LHCN-M2 (cell line): Measurements from ENCODE around the gene REC114. TPM values are rescaled to one million over a fixed set of nuclear protein-coding genes. Genes with fewer than 3 reads are reported as not detected.
"Not testable (repeated sequence)": the region's sequence is repeated elsewhere in the genome, so short reads cannot be mapped to it uniquely, and the experiment has no call there.

Experiments used
- DNase-seq: peaks from one replicate; pipeline ENCODE4 v3.0.0-alpha.2; 2012; ENCODE audit warnings: low read depth
- polyA plus RNA-seq: library from polyadenylated mRNA; unstranded; fragments of >200 nt; gene quantifications from one replicate; pipeline ENCODE4 v1.2.1, GENCODE V29; 2012; ENCODE audit warnings: missing spikeins
- total RNA-seq: library from RNA; depleted of rRNA; stranded (reverse); fragments of >200 nt; gene quantifications from 2 replicates; pipeline ENCODE4 v1.2.3, GENCODE V29; 2014; rRNA removed

The REC114 gene
- total RNA-seq: not detected in 2 replicates
- polyA plus RNA-seq: not detected

GRCh38 chr15:73442968-73443367, at the start of gene REC114:
TSS of gene REC114 (plus strand) at chr15:73443164. CDS start at chr15:73443186, 22 bp downstream.
- DNase-seq: no peak

- DNase-seq: no peak
Observed at GRCh38 chr15:73393336-73393735, 49.6 kb upstream of the REC114 start.

DNA sequence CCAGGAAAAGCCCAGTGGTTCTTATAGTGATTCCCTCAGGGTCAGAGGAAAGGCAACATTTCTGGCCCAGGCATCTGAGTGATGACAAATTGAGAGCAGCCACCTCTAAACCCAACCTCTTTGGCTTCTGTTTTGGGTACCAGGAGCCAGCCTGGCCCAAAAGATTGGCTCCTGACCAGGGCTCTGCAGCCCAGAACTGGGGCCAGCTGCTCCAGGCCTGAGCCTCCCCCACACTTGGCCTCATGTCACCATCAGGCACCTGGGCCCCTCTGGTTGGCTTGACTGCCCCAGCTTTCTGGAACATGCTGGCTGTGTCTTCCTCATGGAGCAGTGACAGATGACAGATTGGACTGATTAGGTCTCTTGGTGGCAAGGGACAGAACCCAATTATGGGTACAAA, 48.2 kb upstream of the REC114 start:
- DNase-seq: no peak

DNA sequence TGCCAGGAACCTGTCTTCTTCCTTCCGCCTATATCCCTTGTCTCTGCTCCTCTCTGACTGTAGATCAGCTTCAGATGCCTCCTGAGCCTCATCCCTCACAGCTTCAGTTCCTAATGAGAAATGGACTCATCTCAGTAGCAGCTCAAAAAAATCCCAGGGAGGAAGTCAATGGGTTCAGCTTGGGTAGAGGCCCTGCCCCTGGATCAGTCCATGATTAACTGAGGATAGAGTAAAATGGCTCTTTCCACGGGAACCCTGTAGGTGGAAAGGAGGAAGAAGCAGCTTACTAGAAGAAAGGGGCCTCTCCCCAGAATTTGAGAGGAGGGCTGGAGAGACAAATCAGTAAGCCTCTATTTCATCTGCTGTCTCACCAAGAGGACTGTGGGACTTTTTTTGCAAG, 47.3 kb upstream of the REC114 start:
- DNase-seq: no peak

GRCh38 chr15:73397461-73397860, 45.5 kb upstream of the REC114 start:
- no peak for DNase-seq

GRCh38 chr15:73398861-73399260, 44.1 kb upstream of the REC114 start:
- no peak for DNase-seq

- DNase-seq: peak; percentile 40
Observed at GRCh38 chr15:73400222-73400621, 42.7 kb upstream of the REC114 start.

- peak; percentile 20 for DNase-seq
Observed at GRCh38 chr15:73403171-73403570, 39.8 kb upstream of the REC114 start.

- DNase-seq: no peak
Observed at GRCh38 chr15:73414876-73415275, 28.1 kb upstream of the REC114 start.

GRCh38 chr15:73424506-73424905, 18.5 kb upstream of the REC114 start:
- no peak for DNase-seq

DNA sequence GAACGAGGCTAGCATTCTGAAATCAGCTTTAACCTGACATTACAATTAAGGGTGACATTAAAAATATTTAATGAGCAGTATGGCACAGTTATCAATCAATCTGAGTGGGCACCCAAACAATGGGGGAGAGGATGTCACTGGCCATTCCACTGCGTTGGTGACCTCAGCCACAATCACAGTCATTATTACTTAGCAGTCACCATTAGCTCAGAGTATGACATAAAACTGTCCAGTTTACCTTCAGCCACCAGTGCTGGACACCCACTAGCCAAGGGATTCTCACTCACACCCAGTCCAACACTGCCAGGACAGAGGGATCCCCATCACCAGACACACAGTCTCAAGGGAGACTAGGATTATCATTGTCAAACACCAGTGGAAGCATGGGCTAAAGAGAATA, 17.5 kb upstream of the REC114 start:
- DNase-seq: no peak

GRCh38 chr15:73426323-73426994, 16.5 kb upstream of the REC114 start:
- DNase-seq: no peak

GRCh38 chr15:73431329-73431728, 11.6 kb upstream of the REC114 start:
- DNase-seq: not testable (repeated sequence)

DNA sequence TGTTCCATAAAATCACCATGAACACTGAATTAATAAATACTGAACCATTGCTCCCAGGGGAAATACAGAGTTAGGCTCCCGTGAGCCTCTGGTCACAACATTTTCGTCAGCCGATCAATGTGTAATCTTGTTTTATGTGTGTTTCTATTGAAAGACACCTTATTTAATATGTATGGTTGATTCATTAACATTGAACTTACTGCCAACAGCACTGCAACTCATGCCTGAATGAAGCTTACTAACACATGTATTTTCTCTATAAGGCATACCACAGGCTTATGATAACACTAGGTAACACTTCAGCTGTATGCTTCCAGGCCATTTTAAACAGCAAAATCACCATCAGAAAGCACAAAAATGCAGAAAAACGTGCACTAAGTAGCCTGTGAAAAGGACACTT, 9.1 kb upstream of the REC114 start:
- no peak for DNase-seq

DNA sequence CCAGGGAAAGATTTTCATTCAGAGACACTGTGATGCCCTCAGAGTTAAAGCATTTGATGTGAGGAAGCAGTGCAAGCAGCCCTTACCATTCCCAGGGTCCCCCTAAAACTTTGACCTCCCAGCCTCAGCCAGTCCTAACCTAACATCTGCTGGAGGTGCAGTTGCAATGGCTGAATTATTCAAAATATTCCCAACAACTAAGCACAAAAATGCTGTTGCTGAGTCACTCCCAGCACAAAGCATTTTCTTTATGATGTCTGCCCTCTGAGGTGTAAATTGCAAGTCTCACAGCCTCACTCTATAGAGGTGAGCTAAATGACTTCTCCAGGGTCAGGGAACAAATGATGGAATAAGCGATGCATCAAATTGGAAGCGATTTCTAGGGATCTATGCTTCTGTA, 6.4 kb upstream of the REC114 start:
- no peak for DNase-seq

DNA sequence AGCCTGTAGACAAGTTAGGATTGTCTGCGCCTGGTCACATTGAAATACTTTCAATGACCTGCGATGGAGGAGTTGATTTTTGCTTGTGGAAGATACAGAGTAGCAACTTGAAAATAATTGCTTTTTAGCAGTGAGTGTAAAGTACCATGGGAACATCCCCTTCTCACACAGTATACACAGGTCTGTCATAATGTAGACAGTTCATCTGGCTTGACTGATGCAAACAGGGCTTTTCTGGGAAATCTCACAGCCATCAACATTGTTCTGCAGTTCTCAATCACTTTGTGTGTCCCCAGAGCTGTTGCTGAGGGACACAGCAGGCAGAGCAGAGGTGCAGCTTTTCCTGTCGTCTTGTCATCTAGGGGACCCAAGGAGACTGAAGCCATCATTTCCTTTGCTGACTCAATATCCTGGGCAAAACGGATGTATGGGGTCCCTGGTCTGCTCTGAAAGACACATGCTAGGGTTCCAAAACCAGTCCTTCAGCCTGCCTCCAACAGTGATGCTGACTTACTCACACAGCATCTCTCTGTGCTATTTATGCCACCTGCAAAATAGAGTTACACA, 5.3 kb upstream of the REC114 start:
- DNase-seq: no peak

- DNase-seq: no peak
Observed at GRCh38 chr15:73438651-73439050, 4.3 kb upstream of the REC114 start.

GRCh38 chr15:73440571-73440970, 2.4 kb upstream of the REC114 start:
- no peak for DNase-seq

GRCh38 chr15:73442421-73442820, 543 bp upstream of the REC114 start:
- DNase-seq: no peak

DNA sequence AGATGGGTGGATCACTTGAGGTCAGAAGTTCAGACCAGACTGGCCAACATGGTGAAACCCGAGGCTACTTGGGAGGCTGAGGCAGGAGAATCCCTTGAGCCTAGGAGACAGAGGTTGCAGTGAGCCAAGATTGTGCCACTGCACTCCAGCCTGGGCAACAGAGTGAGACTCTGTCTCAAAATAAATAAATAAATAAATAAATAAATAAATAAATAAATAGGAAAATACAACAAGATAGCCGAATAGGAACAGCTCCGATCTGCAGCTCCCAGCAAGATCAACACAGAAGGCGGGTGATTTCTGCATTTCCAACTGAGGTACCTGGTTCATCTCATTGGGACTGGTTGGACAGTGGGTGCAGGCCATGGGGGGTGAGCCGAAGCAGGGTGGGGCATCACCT, 4.5 kb downstream of the REC114 start:
- not testable (repeated sequence) for DNase-seq

GRCh38 chr15:73448158-73448758, 5.3 kb downstream of the REC114 start:
- DNase-seq: not testable (repeated sequence)

GRCh38 chr15:73449980-73450379, 7.0 kb downstream of the REC114 start:
- DNase-seq: not testable (repeated sequence)

GRCh38 chr15:73454096-73454495, 11.1 kb downstream of the REC114 start:
- no peak for DNase-seq
